ENCODE measurements around the gene ARSG. TPM values are rescaled to one million over a fixed set of nuclear protein-coding genes. Genes with fewer than 3 reads are reported as not detected.

ARSG gene
- total and polyA plus RNA-seq, 10 of the 15 experiments (the other 5 are each of a cell fraction or from before 2014, with no cell fraction given), result 2.9 to 13.5 (median 7.6) TPM

- TF ChIP-seq PBX3 (IDR thresholded peaks at IDR 0.05; ENCODE audit: insufficient replicate concordance, low read depth, low read length), result no peak
- no peak for TF ChIP-seq RAD21 (IDR thresholded peaks at IDR 0.05; ENCODE audit: insufficient read depth, low read depth, low read length)
- peak; percentile 77 for TF ChIP-seq POLR2A (IDR thresholded peaks at IDR 0.05; ENCODE audit: low read depth, low read length)
- no peak for TF ChIP-seq MAX (IDR thresholded peaks at IDR 0.05; ENCODE audit: low read depth, low read length)
- TF ChIP-seq CREB1 (IDR thresholded peaks at IDR 0.05; ENCODE audit: low read depth), result 0 out of 2 replicates have a peak, but pooled peaks have one; percentile 21
- TF ChIP-seq E2F4 (IDR thresholded peaks at IDR 0.05; ENCODE audit: low read depth, low read length), result no peak
- no peak for TF ChIP-seq SREBF1 (IDR thresholded peaks at IDR 0.05; ENCODE audit: low read length)
These were observed 55.2 kb downstream of the ARSG start (continued) for GRCh38 chr17:68346448-68346847.

GRCh38 chr17:68347380-68347779, 56.1 kb downstream of the ARSG start:
- Histone ChIP-seq H3K4me3 (no peak overlapping the region), H3K9ac (ENCODE audit: control insufficient read depth, insufficient read depth, low read length) (no peak overlapping the region), H3K36me3 (ENCODE audit: control insufficient read depth in 2 of 2, insufficient read depth in 2 of 2, low read length in 1 of 2) (peaks cover 0 to 1% of the 10 kb centered on the region in 2 experiments; a peak in 2 of 4 replicates), H3K4me2 (ENCODE audit: control insufficient read depth, insufficient read depth) (no peak overlapping the region), H3K4me1 (ENCODE audit: control insufficient read depth, insufficient read depth, low read length) (peaks cover 11% of the 10 kb centered on the region), H3K27me3 (replicated peaks in 1 of 2; ENCODE audit: control insufficient read depth in 2 of 2, insufficient read depth in 2 of 2, low read length in 1 of 2) (no peaks in the 10 kb centered on the region), H2AFZ (ENCODE audit: control insufficient read depth, low read depth, low read length) (no peak overlapping the region), H3K9me3 (replicated peaks; ENCODE audit: control insufficient read depth, insufficient read depth, low read length) (no peaks in the 10 kb centered on the region; the same call in 2 of the 3 replicates), H3K27ac (ENCODE audit: control insufficient read depth, insufficient read depth) (no peak overlapping the region), H4K20me1 (ENCODE audit: control insufficient read depth, insufficient read depth) (no peaks in the 10 kb centered on the region), H3K79me2 (ENCODE audit: control insufficient read depth, insufficient read depth, low read length) (no peaks in the 10 kb centered on the region)
- TF ChIP-seq NRF1 (conservative IDR thresholded peaks at IDR 0.05; ENCODE audit: low read depth, low read length) (no peak), SIN3A (IDR thresholded peaks at IDR 0.05; ENCODE audit: low read depth, low read length) (no peak), POLR2AphosphoS2 (IDR thresholded peaks at IDR 0.05; ENCODE audit: low read depth, low read length) (no peak), TCF12 (IDR thresholded peaks at IDR 0.05; ENCODE audit: low read depth, low read length) (no peak), SMAD5 (IDR thresholded peaks at IDR 0.05; ENCODE audit: low read depth) (no peak), EED (IDR thresholded peaks at IDR 0.05; ENCODE audit: low read depth) (no peak), RUNX3 (IDR thresholded peaks at IDR 0.05; ENCODE audit: low read length) (no peak), SMARCA5 (IDR thresholded peaks at IDR 0.05) (no peak), IKZF1 (conservative IDR thresholded peaks at IDR 0.05) (no peak), KDM1A (IDR thresholded peaks at IDR 0.05; ENCODE audit: borderline replicate concordance) (no peak), MEF2B (IDR thresholded peaks at IDR 0.05; ENCODE audit: partially characterized antibody, poor library complexity, severe bottlenecking) (no peak), HSF1 (IDR thresholded peaks at IDR 0.05; ENCODE audit: low read depth, low read length) (no peak), DPF2 (IDR thresholded peaks at IDR 0.05) (no peak), GATAD2B (conservative IDR thresholded peaks at IDR 0.05; ENCODE audit: low read depth) (no peak), CHD2 (IDR thresholded peaks at IDR 0.05; ENCODE audit: borderline replicate concordance, low read depth, low read length) (no peak), MAX (IDR thresholded peaks at IDR 0.05; ENCODE audit: low read depth, low read length) (no peak)
- ChIA-PET RAD21 (ENCODE audit: unreplicated experiment) (no interaction called here), POLR2A (no interaction called here), SMC1A (ENCODE audit: uncharacterized antibody, unreplicated experiment) (no interaction called here), CTCF (no interaction called here)
- DNase-seq (ENCODE audit: low read depth, low spot score) (no peak), ATAC-seq (no peak), FAIRE-seq (no peak)
- BruUV-seq (replicated peaks), result no TSS peak
- intact Hi-C loops (cut with micrococcal nuclease; ENCODE audit: unreplicated experiment), result loop anchor here (5.0 kb wide), 1 partner anchor 55 kb away; the partner anchor contains the start of genes ARSG and SLC16A6
- in situ Hi-C loops (cut with MboI), result no loop called here
- 91% methylated on average over 6 of the region's 6 CpGs for WGBS (ENCODE audit: insufficient coverage, insufficient replicate concordance, low lambda C conversion rate, missing lambda C conversion rate)
